ENCODE measurements around the gene PCSK7.
"Not testable (repeated sequence)": the region's sequence is repeated elsewhere in the genome, so short reads cannot be mapped to it uniquely, and the experiment has no call there.

PCSK7 gene, protein sequence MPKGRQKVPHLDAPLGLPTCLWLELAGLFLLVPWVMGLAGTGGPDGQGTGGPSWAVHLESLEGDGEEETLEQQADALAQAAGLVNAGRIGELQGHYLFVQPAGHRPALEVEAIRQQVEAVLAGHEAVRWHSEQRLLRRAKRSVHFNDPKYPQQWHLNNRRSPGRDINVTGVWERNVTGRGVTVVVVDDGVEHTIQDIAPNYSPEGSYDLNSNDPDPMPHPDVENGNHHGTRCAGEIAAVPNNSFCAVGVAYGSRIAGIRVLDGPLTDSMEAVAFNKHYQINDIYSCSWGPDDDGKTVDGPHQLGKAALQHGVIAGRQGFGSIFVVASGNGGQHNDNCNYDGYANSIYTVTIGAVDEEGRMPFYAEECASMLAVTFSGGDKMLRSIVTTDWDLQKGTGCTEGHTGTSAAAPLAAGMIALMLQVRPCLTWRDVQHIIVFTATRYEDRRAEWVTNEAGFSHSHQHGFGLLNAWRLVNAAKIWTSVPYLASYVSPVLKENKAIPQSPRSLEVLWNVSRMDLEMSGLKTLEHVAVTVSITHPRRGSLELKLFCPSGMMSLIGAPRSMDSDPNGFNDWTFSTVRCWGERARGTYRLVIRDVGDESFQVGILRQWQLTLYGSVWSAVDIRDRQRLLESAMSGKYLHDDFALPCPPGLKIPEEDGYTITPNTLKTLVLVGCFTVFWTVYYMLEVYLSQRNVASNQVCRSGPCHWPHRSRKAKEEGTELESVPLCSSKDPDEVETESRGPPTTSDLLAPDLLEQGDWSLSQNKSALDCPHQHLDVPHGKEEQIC

DNA sequence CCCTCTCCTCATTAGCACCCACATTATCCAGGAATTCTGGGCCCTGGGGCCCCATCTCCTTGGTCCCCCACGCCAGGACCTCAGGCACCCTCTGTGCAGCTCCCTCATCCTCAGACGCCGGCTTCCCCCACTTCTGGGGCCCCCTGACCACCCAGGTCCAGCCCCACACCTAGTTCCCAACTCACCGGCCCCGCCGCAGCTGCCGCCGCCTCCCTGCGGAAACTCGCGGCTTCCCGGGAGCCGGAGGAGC, at the start of gene PCSK7:
TSS of gene PCSK7 (minus strand) at position 232 of the 250 bp plus-strand sequence. CDS start 2,229 bp downstream, outside the sequence.
- peak within 1 kb of the TSS; percentile 86 to 96 for H3K4me3 ChIP-seq (ENCODE audit: low read depth in 1 of 2, low read length in 1 of 2)
- peaks cover 17 to 18% of the 10 kb centered on the region in 2 experiments for H3K4me1 ChIP-seq (ENCODE audit: control insufficient read depth in 1 of 2, insufficient read depth in 1 of 2, low read depth in 1 of 2, low read length in 1 of 2)
- H3K27me3 ChIP-seq, result no peaks in the 10 kb centered on the region
- TF ChIP-seq, protein P1, sequence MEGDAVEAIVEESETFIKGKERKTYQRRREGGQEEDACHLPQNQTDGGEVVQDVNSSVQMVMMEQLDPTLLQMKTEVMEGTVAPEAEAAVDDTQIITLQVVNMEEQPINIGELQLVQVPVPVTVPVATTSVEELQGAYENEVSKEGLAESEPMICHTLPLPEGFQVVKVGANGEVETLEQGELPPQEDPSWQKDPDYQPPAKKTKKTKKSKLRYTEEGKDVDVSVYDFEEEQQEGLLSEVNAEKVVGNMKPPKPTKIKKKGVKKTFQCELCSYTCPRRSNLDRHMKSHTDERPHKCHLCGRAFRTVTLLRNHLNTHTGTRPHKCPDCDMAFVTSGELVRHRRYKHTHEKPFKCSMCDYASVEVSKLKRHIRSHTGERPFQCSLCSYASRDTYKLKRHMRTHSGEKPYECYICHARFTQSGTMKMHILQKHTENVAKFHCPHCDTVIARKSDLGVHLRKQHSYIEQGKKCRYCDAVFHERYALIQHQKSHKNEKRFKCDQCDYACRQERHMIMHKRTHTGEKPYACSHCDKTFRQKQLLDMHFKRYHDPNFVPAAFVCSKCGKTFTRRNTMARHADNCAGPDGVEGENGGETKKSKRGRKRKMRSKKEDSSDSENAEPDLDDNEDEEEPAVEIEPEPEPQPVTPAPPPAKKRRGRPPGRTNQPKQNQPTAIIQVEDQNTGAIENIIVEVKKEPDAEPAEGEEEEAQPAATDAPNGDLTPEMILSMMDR (IDR thresholded peaks at IDR 0.05), result no peak
- H3K36me3 ChIP-seq, result peaks cover 38% of the 10 kb centered on the region
- peak within 1 kb of the TSS; percentile 89 for H3K27ac ChIP-seq
- H3K9me3 ChIP-seq, result no peaks in the 10 kb centered on the region

DNA sequence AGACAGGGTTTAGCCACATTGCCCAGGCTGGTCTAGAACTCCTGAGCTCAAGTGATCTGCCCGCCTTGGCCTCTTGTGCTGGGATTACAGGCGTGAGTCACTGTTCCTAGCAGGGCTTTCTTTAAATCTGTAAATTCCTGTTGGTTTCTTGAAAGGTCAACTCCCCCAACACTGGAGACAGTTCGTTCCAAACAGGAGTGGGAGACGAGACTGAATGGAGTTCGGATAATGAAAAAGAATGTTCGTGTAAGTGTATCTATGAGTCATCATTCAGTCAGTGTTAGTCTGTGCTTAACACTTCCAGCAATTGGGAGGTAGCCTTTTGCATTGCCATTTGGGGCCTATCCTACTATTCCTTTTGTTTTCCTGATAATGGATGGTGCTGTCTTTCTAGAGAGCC, 49.3 kb upstream of the PCSK7 start:
- Histone ChIP-seq H3K4me1 (ENCODE audit: control insufficient read depth in 1 of 2, insufficient read depth in 1 of 2, low read depth in 1 of 2, low read length in 1 of 2) (no peaks in the 10 kb centered on the region), H3K4me3 (ENCODE audit: low read depth in 1 of 2, low read length in 1 of 2) (no peak overlapping the region), H3K27ac (no peak overlapping the region), H3K36me3 (peaks cover 46% of the 10 kb centered on the region), H3K27me3 (no peaks in the 10 kb centered on the region), H3K9me3 (no peaks in the 10 kb centered on the region)
- TF ChIP-seq, protein P1 (IDR thresholded peaks at IDR 0.05), result no peak

DNA sequence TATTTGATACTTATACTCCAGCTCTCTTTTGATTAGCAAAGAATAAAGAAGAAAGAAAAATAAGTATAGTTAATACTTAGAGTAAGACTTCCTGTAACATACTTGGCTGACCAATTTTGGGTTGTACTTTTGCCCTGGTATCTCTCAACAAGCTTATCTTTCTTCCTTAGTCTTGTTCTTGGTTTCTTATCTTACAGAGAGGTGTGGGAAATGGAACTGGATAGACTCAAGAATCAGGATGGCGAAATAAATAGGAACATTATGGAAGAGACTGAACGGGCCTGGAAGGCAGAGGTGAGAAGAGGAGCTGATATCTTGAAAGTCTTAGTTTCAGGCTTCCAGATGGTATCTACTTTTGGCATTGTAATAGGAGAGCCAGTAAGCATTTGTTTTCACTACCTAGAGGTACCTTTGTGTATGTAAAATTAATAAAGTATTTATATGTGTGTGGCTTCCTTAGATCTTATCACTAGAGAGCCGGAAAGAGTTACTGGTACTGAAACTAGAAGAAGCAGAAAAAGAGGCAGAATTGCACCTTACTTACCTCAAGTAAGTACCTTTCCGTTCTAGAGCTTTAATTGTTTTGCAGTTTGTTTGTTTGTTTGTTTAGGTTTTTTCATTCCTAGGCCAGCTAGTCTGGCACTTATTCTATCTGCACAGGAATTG, 48.0 kb upstream of the PCSK7 start:
- TF ChIP-seq, protein P1 (IDR thresholded peaks at IDR 0.05), result no peak
- Histone ChIP-seq H3K27me3 (no peaks in the 10 kb centered on the region), H3K4me3 (ENCODE audit: low read depth in 1 of 2, low read length in 1 of 2) (no peak overlapping the region), H3K36me3 (peaks cover 39% of the 10 kb centered on the region), H3K9me3 (no peaks in the 10 kb centered on the region), H3K4me1 (ENCODE audit: control insufficient read depth in 1 of 2, insufficient read depth in 1 of 2, low read depth in 1 of 2, low read length in 1 of 2) (no peaks in the 10 kb centered on the region), H3K27ac (no peak overlapping the region)

DNA sequence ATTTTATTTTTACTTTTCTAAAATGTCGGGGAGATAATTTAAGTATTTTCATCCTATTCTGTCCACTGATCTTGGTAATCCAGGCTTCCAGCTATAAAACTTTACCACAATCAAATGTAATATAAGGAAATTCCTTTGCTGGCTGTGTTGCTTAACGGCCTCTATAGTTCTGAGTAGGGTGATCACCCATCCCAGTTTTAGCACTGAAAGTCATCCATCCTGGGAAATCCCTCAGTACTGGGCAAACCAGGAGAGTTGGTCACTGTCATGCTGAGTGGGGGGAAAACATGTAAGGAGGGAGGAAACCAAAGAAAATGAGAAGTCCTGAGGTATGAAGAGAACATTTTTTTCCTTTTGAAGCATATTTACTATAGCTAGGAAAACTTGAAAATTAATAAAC, 46.5 kb upstream of the PCSK7 start:
- H3K9me3 ChIP-seq, result no peaks in the 10 kb centered on the region
- peaks cover 24% of the 10 kb centered on the region for H3K36me3 ChIP-seq
- H3K4me3 ChIP-seq (ENCODE audit: low read depth in 1 of 2, low read length in 1 of 2), result no peak overlapping the region
- H3K27me3 ChIP-seq, result no peaks in the 10 kb centered on the region
- no peak overlapping the region for H3K27ac ChIP-seq
- no peaks in the 10 kb centered on the region for H3K4me1 ChIP-seq (ENCODE audit: control insufficient read depth in 1 of 2, insufficient read depth in 1 of 2, low read depth in 1 of 2, low read length in 1 of 2)
- TF ChIP-seq, protein P1 (IDR thresholded peaks at IDR 0.05), result no peak

DNA sequence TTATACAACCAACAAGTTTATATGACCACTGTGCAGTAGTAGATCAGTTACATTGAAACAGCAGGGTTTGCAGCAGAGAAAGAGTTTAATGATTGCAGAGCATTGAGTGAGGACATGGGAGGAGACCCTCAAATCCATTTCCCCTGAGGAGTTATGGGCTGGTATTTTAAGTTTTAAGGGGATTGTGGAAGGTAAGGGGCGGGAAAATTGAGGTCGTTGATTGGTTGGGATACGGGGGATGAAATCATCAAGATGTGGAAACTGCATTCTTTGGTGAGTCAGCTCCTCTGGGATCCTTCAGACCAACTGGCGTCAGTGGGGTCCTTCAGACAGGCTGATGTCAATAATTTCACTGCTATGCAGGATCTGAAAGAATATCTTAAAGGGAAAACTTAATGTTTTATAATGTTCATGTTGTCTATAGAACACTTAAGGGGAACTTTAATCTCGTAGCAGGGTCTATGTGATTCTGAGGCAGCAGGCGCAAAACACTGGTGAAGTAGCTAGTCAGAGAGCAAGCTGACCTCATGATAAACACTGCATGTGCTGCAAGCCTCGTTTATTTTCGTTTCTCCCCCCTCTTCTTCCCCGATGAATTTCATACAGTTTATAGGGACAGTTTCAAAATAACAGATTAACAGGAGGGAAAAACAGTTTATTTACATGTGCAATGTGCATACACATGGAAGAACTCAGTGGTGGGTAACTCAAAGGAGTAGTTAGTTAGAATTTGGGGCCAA, 41.8 kb upstream of the PCSK7 start:
- H3K4me1 ChIP-seq (ENCODE audit: control insufficient read depth in 1 of 2, insufficient read depth in 1 of 2, low read depth in 1 of 2, low read length in 1 of 2), result no peaks in the 10 kb centered on the region
- peaks cover 4% of the 10 kb centered on the region for H3K36me3 ChIP-seq
- TF ChIP-seq, protein P1 (IDR thresholded peaks at IDR 0.05), result no peak
- H3K4me3 ChIP-seq (ENCODE audit: low read depth in 1 of 2, low read length in 1 of 2), result no peak overlapping the region
- H3K27ac ChIP-seq, result no peak overlapping the region
- no peaks in the 10 kb centered on the region for H3K27me3 ChIP-seq
- no peaks in the 10 kb centered on the region for H3K9me3 ChIP-seq

DNA sequence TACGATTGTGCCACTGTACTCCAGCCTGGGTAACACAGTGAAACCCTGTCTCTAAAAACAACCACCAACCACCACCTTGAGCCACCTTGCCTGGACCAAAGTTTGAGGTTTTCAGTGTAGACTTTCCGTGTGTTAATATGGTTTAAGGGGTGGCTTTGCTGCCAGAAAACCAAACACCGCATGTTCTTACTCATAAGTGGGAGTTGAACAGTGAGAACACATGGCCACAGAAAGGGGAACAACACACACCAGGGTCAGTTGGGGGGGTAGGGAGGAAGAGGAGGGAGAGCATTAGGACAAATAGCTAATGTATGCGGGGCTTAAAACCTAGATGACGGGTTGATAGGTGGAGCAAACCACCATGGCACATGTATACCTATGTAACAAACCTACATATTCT, 40.3 kb upstream of the PCSK7 start:
- H3K36me3 ChIP-seq; H3K27ac ChIP-seq; H3K9me3 ChIP-seq; H3K4me1 ChIP-seq (ENCODE audit: control insufficient read depth in 1 of 2, insufficient read depth in 1 of 2, low read depth in 1 of 2, low read length in 1 of 2); H3K27me3 ChIP-seq; H3K4me3 ChIP-seq (ENCODE audit: low read depth in 1 of 2, low read length in 1 of 2): not testable (repeated sequence)

Data from neutrophil (primary cell).